H9 (cell line): Measurements from ENCODE around the gene KIF6. TPM values are rescaled to one million over a fixed set of nuclear protein-coding genes. Genes with fewer than 3 reads are reported as not detected.

ENCODE experiments used
- DNase-seq: peaks from one replicate; pipeline ENCODE4 v3.0.0-alpha.2; 2017
- H2AFZ ChIP-seq: one replicate; pipeline ENCODE4 v1.6.1; 2013; ENCODE audit warnings: mild to moderate bottlenecking, low read length, control low read depth, moderate library complexity
- H2AK5ac ChIP-seq: 2 replicates; pipeline ENCODE4 v1.6.1; 2013; ENCODE audit warnings: low read length, control low read depth, mixed read lengths; ENCODE audit not compliant: insufficient read length
- H2BK120ac ChIP-seq: one replicate; pipeline ENCODE4 v1.6.1; 2013; ENCODE audit warnings: low read depth, mild to moderate bottlenecking, low read length, control low read depth, inconsistent platforms; ENCODE audit not compliant: poor library complexity, severe bottlenecking
- H2BK12ac ChIP-seq: 2 replicates; pipeline ENCODE4 v1.6.1; 2013; ENCODE audit warnings: low read length, control low read depth, mixed read lengths, low read depth; ENCODE audit not compliant: insufficient read length
- H2BK15ac ChIP-seq: 2 replicates; pipeline ENCODE4 v1.6.1; 2013; ENCODE audit warnings: low read depth, low read length, control low read depth
- H2BK20ac ChIP-seq: one replicate; pipeline ENCODE4 v1.6.1; 2013; ENCODE audit warnings: low read depth, mild to moderate bottlenecking, low read length, control low read depth, inconsistent platforms; ENCODE audit not compliant: poor library complexity, severe bottlenecking
- H2BK5ac ChIP-seq: 2 replicates; pipeline ENCODE4 v1.6.1; 2013; ENCODE audit warnings: low read length, control low read depth, mixed read lengths; ENCODE audit not compliant: insufficient read length
- H3K14ac ChIP-seq: 2 replicates; pipeline ENCODE4 v1.6.1; 2013; ENCODE audit warnings: low read length, control low read depth; ENCODE audit not compliant: insufficient read depth
- H3K18ac ChIP-seq: 2 replicates; pipeline ENCODE4 v1.6.1; 2013; ENCODE audit warnings: low read depth, mild to moderate bottlenecking, mixed read lengths, low read length, control low read depth; ENCODE audit not compliant: insufficient read length
- H3K23ac ChIP-seq: 2 replicates; pipeline ENCODE4 v1.6.1; 2013; ENCODE audit warnings: low read length, control low read depth, mixed read lengths, low read depth; ENCODE audit not compliant: insufficient read length
- H3K23me2 ChIP-seq: 2 replicates; pipeline ENCODE4 v1.6.1; 2013; ENCODE audit warnings: low read depth, mild to moderate bottlenecking, mixed read lengths, low read length, control low read depth; ENCODE audit not compliant: insufficient read length, poor library complexity, severe bottlenecking
- H3K27ac ChIP-seq: 2 replicates; pipeline ENCODE4 v1.5.1; 2013; ENCODE audit warnings: low read length, control low read depth, mixed read lengths, low read depth; ENCODE audit not compliant: insufficient read length
- H3K27me3 ChIP-seq: 2 replicates; pipeline ENCODE4 v1.6.1; 2013; ENCODE audit warnings: low read length, control low read depth, inconsistent platforms; ENCODE audit not compliant: insufficient read depth
- H3K4ac ChIP-seq: 2 replicates; pipeline ENCODE4 v1.6.1; 2013; ENCODE audit warnings: low read depth, mild to moderate bottlenecking, control low read depth, inconsistent platforms, low read length, moderate library complexity
- H3K4me1 ChIP-seq: 2 replicates; pipeline ENCODE4 v1.6.1; 2013; ENCODE audit warnings: low read length, control low read depth, inconsistent platforms; ENCODE audit not compliant: insufficient read depth
- H3K4me2 ChIP-seq: 2 replicates; pipeline ENCODE4 v1.6.1; 2013; ENCODE audit warnings: low read length, control low read depth, mixed read lengths; ENCODE audit not compliant: insufficient read length, insufficient read depth
- H3K56ac ChIP-seq: 2 replicates; pipeline ENCODE4 v1.6.1; 2013; ENCODE audit warnings: low read depth, mild to moderate bottlenecking, mixed read lengths, low read length, control low read depth; ENCODE audit not compliant: insufficient read length
- H3K79me1 ChIP-seq: 2 replicates; pipeline ENCODE4 v1.6.1; 2013; ENCODE audit warnings: low read depth, mild to moderate bottlenecking, moderate library complexity, low read length, control low read depth, inconsistent platforms; ENCODE audit not compliant: insufficient read depth, poor library complexity, severe bottlenecking
- H3K79me2 ChIP-seq: 2 replicates; pipeline ENCODE4 v1.6.1; 2013; ENCODE audit warnings: low read length, control low read depth, inconsistent platforms; ENCODE audit not compliant: insufficient read depth
- H3K9ac ChIP-seq: 2 replicates; pipeline ENCODE4 v1.6.1; 2013; ENCODE audit warnings: low read length, control low read depth, mixed read lengths; ENCODE audit not compliant: insufficient read length; ENCODE audit errors: extremely low read depth
- H3K9me3 ChIP-seq: one replicate; pipeline ENCODE4 v1.6.1; 2013; ENCODE audit warnings: low read depth, low read length, inconsistent platforms; ENCODE audit not compliant: control insufficient read depth
- H3T11ph ChIP-seq: one replicate; pipeline ENCODE4 v1.6.1; 2013; ENCODE audit warnings: mild to moderate bottlenecking, low read length, control low read depth, inconsistent platforms
- H4K20me1 ChIP-seq: one replicate; pipeline ENCODE4 v1.6.1; 2013; ENCODE audit not compliant: control insufficient read depth, insufficient read length, insufficient read depth
- H4K5ac ChIP-seq: 2 replicates; pipeline ENCODE4 v1.6.1; 2013; ENCODE audit warnings: low read depth, mild to moderate bottlenecking, mixed read lengths, low read length, control low read depth; ENCODE audit not compliant: insufficient read length
- H4K8ac ChIP-seq: replicated peaks from 2 replicates; pipeline ENCODE4 v1.6.1; 2013; ENCODE audit warnings: low read length, control low read depth, mixed read lengths, low read depth; ENCODE audit not compliant: insufficient read length
- H4K91ac ChIP-seq: 2 replicates; pipeline ENCODE4 v1.6.1; 2013; ENCODE audit warnings: low read depth, mild to moderate bottlenecking, moderate library complexity, mixed read lengths, low read length, control low read depth; ENCODE audit not compliant: insufficient read length
- H3K27ac Mint-ChIP-seq, 3 experiments: 2 replicates in 2 of 3; 3 replicates in 1 of 3; pipeline ENCODE4 v1.8.0; 2020 to 2021; ENCODE audit warnings: mixed read lengths in 3 of 3, mild to moderate bottlenecking in 1 of 3, moderate library complexity in 1 of 3
- H3K27me3 Mint-ChIP-seq: 2 replicates; pipeline ENCODE4 v1.8.0; 2021; ENCODE audit warnings: low read depth, mild to moderate bottlenecking, moderate library complexity, mixed read lengths
- H3K36me3 Mint-ChIP-seq, 3 experiments: 2 replicates in 2 of 3; 3 replicates in 1 of 3; pipeline ENCODE4 v1.8.0; 2020 to 2021; ENCODE audit warnings: low read depth in 3 of 3, mixed read lengths in 3 of 3; ENCODE audit not compliant: insufficient read depth in 1 of 3
- H3K4me1 Mint-ChIP-seq, 2 experiments: 2 replicates each; pipeline ENCODE4 v1.8.0; 2020; ENCODE audit warnings: mixed read lengths in 2 of 2
- H3K4me3 Mint-ChIP-seq, 2 experiments: 2 replicates in 1 of 2; 3 replicates in 1 of 2; pipeline ENCODE4 v1.8.0; 2020 to 2021; ENCODE audit warnings: mild to moderate bottlenecking in 2 of 2, mixed read lengths in 2 of 2, moderate library complexity in 1 of 2
- H3K9me3 Mint-ChIP-seq, 2 experiments: 2 replicates in 1 of 2; 3 replicates in 1 of 2; pipeline ENCODE4 v1.8.0; 2020; ENCODE audit warnings: mild to moderate bottlenecking in 2 of 2, mixed read lengths in 2 of 2, moderate library complexity in 1 of 2
- WGBS: extraction: QIAGEN DNeasy Blood & Tissue Kit; methylation state at CpG from one replicate; pipeline ENCODE4 v1.1.7; 2013; ENCODE audit warnings: missing lambda C conversion rate, low lambda C conversion rate, mixed read lengths; ENCODE audit not compliant: insufficient read length; ENCODE audit errors: extremely low coverage; 5-methylcytosine and 5-hydroxymethylcytosine counted together
- total RNA-seq: library from RNA; stranded (reverse); gene quantifications from 2 replicates; pipeline ENCODE4 v1.2.1, GENCODE V29; 2021
- TF ChIP-seq, protein P1 (sequence below): fragments of 200-600 bp; sonication (generic); conservative IDR thresholded peaks from 3 replicates; pipeline ENCODE4 v1.8.0; 2021; ENCODE audit warnings: antibody characterized with exemption, mild to moderate bottlenecking

The KIF6 gene
- total RNA-seq, 1 experiment from 2014 or later, result 0.63 TPM

DNA sequence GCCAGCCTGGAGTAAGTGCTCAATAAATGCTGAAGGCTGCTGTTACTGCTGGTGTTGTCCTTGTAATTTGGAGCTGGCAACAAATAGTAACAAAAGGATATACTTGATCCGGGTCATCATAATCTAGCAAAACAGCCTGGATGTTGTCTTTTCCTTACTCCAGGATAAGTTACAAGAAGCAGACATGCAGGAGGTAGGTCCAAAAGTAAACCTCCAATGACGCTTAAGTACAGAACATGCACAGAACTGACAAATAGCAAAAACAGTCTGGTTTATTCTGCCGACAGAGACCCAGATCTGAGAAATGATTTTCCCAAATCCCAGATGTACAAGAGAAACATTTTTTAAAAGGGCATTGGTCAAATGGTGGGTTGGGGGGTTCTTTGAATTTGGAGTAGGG lies 309.7 kb downstream of the KIF6 start:
- Mint-ChIP-seq H3K36me3 (no peaks in the 10 kb centered on the region), H3K9me3 (no peaks in the 10 kb centered on the region), H3K27ac (no peak overlapping the region), H3K4me1 (peaks cover 12 to 23% of the 10 kb centered on the region in 2 experiments), H3K4me3 (no peak overlapping the region), H3K27me3 (no peaks in the 10 kb centered on the region)
- Histone ChIP-seq H3K9me3 (no peaks in the 10 kb centered on the region), H3K23ac (no peak overlapping the region), H3K4me1 (no peaks in the 10 kb centered on the region; the same call in 1 of the 2 replicates), H4K8ac (no peak overlapping the region), H3K27me3 (no peaks in the 10 kb centered on the region), H3K4ac (no peak overlapping the region), H2AK5ac (no peak overlapping the region), H3K56ac (no peak overlapping the region), H3K27ac (no peak overlapping the region), H3K79me2 (no peaks in the 10 kb centered on the region), H3K18ac (no peak overlapping the region), H4K5ac (no peak overlapping the region), H3K9ac (no peak overlapping the region), H3K14ac (no peak overlapping the region), H2BK20ac (no peak overlapping the region), H3T11ph (no peak overlapping the region), H4K20me1 (no peaks in the 10 kb centered on the region), H2BK120ac (no peak overlapping the region), H3K23me2 (no peaks in the 10 kb centered on the region), H3K4me2 (no peak overlapping the region), H2BK12ac (no peak overlapping the region), H2BK15ac (no peak overlapping the region), H3K79me1 (no peaks in the 10 kb centered on the region), H4K91ac (no peak overlapping the region), H2BK5ac (no peak overlapping the region), H2AFZ (no peak overlapping the region)
- no CpG with 5 or more reads among the region's 3 CpGs for WGBS
- TF ChIP-seq, protein P1, sequence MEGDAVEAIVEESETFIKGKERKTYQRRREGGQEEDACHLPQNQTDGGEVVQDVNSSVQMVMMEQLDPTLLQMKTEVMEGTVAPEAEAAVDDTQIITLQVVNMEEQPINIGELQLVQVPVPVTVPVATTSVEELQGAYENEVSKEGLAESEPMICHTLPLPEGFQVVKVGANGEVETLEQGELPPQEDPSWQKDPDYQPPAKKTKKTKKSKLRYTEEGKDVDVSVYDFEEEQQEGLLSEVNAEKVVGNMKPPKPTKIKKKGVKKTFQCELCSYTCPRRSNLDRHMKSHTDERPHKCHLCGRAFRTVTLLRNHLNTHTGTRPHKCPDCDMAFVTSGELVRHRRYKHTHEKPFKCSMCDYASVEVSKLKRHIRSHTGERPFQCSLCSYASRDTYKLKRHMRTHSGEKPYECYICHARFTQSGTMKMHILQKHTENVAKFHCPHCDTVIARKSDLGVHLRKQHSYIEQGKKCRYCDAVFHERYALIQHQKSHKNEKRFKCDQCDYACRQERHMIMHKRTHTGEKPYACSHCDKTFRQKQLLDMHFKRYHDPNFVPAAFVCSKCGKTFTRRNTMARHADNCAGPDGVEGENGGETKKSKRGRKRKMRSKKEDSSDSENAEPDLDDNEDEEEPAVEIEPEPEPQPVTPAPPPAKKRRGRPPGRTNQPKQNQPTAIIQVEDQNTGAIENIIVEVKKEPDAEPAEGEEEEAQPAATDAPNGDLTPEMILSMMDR, result no peak
- no peak for DNase-seq
